K562 (cell line): ENCODE results near the gene CCND3.

Experiments
- KDM1A ChIP-seq, 2 experiments: fragments of 450-650 bp; IDR thresholded peaks; 2 replicates each; pipeline ENCODE4 v1.6.1; 2016; ENCODE audit warnings: mild to moderate bottlenecking in 2 of 2
- POLR2A ChIP-seq: fragments of 450-650 bp; conservative IDR thresholded peaks from 2 replicates; pipeline ENCODE4 v1.6.1; 2016
- RFX5 ChIP-seq: IDR thresholded peaks from 2 replicates; pipeline ENCODE4 v1.6.1; 2011; ENCODE audit warnings: low read depth, mild to moderate bottlenecking, improper control_type of control experiment, low read length
- STAT5B ChIP-seq: fragments of 250-450 bp; sonication (Bioruptor Pico); IDR thresholded peaks from 2 replicates; pipeline ENCODE4 v1.8.0; 2021; ENCODE audit warnings: mild to moderate bottlenecking, inconsistent platforms
- TF ChIP-seq, protein P1 (sequence below), 3 experiments: IDR thresholded peaks in 2 of 3; conservative IDR thresholded peaks in 1 of 3; 2 replicates each; pipeline ENCODE4 v1.5.1; 2011 to 2012; ENCODE audit warnings: low read length in 3 of 3, mild to moderate bottlenecking in 3 of 3, control low read depth in 2 of 3, improper control_type of control experiment in 1 of 3, inconsistent platforms in 1 of 3, low read depth in 1 of 3, mixed read lengths in 1 of 3, moderate library complexity in 1 of 3; ENCODE audit not compliant: insufficient read depth in 2 of 3

DNA sequence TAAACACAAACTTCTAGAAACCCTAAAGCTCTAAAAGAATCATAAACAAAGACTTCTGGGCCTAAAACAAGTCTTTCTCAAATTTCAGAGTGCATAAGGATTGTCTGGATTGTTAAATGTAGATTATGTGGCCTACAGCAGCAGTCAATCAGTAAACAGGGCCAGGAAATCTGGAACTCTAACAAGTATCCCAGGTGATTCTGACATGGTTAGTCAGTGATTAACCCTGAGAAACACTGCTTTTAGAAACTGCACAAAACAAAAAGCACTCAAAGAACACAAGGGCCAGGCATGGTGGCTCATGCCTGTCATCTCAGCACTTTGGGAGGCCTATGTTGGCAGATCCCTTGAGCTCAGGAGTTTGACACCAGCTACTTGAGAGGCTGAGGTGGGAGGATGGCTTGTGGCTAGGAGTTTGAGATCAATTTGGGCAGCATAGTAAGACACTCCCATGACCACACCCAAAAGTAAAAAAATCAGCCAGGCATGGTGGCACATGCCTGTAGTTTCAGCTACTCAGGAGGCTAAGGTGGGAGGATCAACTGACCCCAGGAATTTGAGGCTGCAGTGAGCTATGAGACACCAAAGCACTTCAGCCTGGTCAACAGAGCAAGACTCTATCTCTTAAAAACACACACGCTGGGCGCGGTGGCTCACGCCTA lies 26.6 kb downstream of the CCND3 start:
- TF ChIP-seq RFX5 (no peak), STAT5B (CRISPR knock-in tag) (no peak), KDM1A (IDR thresholded peaks at IDR 0.05) (no peak), POLR2A (no peak)
- TF ChIP-seq, protein P1, sequence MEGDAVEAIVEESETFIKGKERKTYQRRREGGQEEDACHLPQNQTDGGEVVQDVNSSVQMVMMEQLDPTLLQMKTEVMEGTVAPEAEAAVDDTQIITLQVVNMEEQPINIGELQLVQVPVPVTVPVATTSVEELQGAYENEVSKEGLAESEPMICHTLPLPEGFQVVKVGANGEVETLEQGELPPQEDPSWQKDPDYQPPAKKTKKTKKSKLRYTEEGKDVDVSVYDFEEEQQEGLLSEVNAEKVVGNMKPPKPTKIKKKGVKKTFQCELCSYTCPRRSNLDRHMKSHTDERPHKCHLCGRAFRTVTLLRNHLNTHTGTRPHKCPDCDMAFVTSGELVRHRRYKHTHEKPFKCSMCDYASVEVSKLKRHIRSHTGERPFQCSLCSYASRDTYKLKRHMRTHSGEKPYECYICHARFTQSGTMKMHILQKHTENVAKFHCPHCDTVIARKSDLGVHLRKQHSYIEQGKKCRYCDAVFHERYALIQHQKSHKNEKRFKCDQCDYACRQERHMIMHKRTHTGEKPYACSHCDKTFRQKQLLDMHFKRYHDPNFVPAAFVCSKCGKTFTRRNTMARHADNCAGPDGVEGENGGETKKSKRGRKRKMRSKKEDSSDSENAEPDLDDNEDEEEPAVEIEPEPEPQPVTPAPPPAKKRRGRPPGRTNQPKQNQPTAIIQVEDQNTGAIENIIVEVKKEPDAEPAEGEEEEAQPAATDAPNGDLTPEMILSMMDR (IDR thresholded peaks at IDR 0.05 in 2 of 3, conservative IDR thresholded peaks at IDR 0.05 in 1 of 3; ENCODE audit: insufficient read depth in 2 of 3, low read depth in 1 of 3, low read length in 3 of 3), result no peak
